HepG2 (cell line): Measurements from ENCODE around the gene NRL. TPM values are rescaled to one million over a fixed set of nuclear protein-coding genes. Genes with fewer than 3 reads are reported as not detected.
A peak's percentile ranks its signal among the peaks of the same experiment; 100 is the strongest.

Source experiments
- ARID2 ChIP-seq: sonication (generic); formaldehyde crosslinking; IDR thresholded peaks from 2 replicates; pipeline ENCODE4 v1.8.1; 2022; ENCODE audit warnings: mild to moderate bottlenecking, missing genetic modification reagents, borderline replicate concordance
- BRD4 ChIP-seq: sonication (generic); formaldehyde crosslinking; IDR thresholded peaks from 2 replicates; pipeline ENCODE4 v1.4.0; 2020; ENCODE audit warnings: missing genetic modification reagents
- CHCHD3 ChIP-seq: sonication (generic); formaldehyde crosslinking; IDR thresholded peaks from 2 replicates; pipeline ENCODE4 v1.8.0; 2022; ENCODE audit warnings: mild to moderate bottlenecking, missing genetic modification reagents, moderate library complexity
- GLI4 ChIP-seq: sonication (generic); formaldehyde crosslinking; IDR thresholded peaks from 2 replicates; pipeline ENCODE4 v1.5.1; 2020; ENCODE audit warnings: missing genetic modification reagents, mild to moderate bottlenecking, moderate library complexity, borderline replicate concordance
- HNRNPL ChIP-seq: fragments of 200-400 bp; formaldehyde crosslinking; IDR thresholded peaks from 2 replicates; pipeline ENCODE4 v1.6.1; 2017; ENCODE audit warnings: mild to moderate bottlenecking, low read depth, low read length
- ISX ChIP-seq: sonication (generic); formaldehyde crosslinking; conservative IDR thresholded peaks from 2 replicates; pipeline ENCODE4 v1.5.0; 2020; ENCODE audit warnings: missing genetic modification reagents
- KIAA2018 ChIP-seq: sonication (generic); formaldehyde crosslinking; IDR thresholded peaks from 2 replicates; pipeline ENCODE4 v1.5.0; 2020; ENCODE audit warnings: mild to moderate bottlenecking, missing genetic modification reagents, borderline replicate concordance
- TMF1 ChIP-seq: sonication (generic); formaldehyde crosslinking; IDR thresholded peaks from 2 replicates; pipeline ENCODE4 v1.8.1; 2022; ENCODE audit warnings: low read depth, missing genetic modification reagents
- ZNF34 ChIP-seq: sonication (generic); formaldehyde crosslinking; IDR thresholded peaks from 2 replicates; pipeline ENCODE4 v1.4.0; 2020; ENCODE audit warnings: mild to moderate bottlenecking, missing genetic modification reagents, borderline replicate concordance
- ZNF691 ChIP-seq: sonication (generic); formaldehyde crosslinking; IDR thresholded peaks from 2 replicates; pipeline ENCODE4 v1.4.0; 2020; ENCODE audit warnings: missing genetic modification reagents, low read depth, mild to moderate bottlenecking, borderline replicate concordance
- ZNF709 ChIP-seq: sonication (generic); formaldehyde crosslinking; IDR thresholded peaks from 2 replicates; pipeline ENCODE4 v1.5.0; 2020; ENCODE audit warnings: mild to moderate bottlenecking, missing genetic modification reagents
- polyA plus RNA-seq, 8 experiments: library from polyadenylated mRNA; depleted of rRNA in 3 of 8; stranded (reverse) in 7 of 8; unstranded in 1 of 8; fragments of >200 nt; fragmentation: Illumina TruSeq in 4 of 8; extraction: Trizol in 4 of 8; gene quantifications; 2 replicates each; pipeline versions ENCODE4 v1.2.1 to v1.2.3, GENCODE V29; 2011 to 2016; ENCODE audit warnings: low read depth in 4 of 8, missing spikeins in 1 of 8, mixed read lengths in 1 of 8; ENCODE audit not compliant: insufficient read depth in 1 of 8
- total RNA-seq, 5 experiments: library from RNA; depleted of rRNA; stranded (reverse); fragments of >200 nt; fragmentation: Illumina TruSeq; extraction: Trizol; gene quantifications; 2 replicates each; pipeline ENCODE4 v1.2.3, GENCODE V29; 2016; ENCODE audit warnings: low read depth in 1 of 5
- TF ChIP-seq, protein P1 (sequence below): IDR thresholded peaks from 2 replicates; pipeline ENCODE4 v1.6.1; 2016
- TF ChIP-seq, protein P2 (sequence below): IDR thresholded peaks from 2 replicates; pipeline ENCODE4 v1.6.1; 2016; ENCODE audit warnings: low read depth
- TF ChIP-seq, protein P3 (sequence below): sonication (generic); formaldehyde crosslinking; IDR thresholded peaks from 2 replicates; pipeline ENCODE4 v1.4.0; 2020; ENCODE audit warnings: missing genetic modification reagents

Gene NRL
- total and polyA plus RNA-seq, 2 of the 13 experiments (the other 11 are each of a cell fraction or from before 2014, with no cell fraction given) = 2.5 to 4.7 TPM

DNA sequence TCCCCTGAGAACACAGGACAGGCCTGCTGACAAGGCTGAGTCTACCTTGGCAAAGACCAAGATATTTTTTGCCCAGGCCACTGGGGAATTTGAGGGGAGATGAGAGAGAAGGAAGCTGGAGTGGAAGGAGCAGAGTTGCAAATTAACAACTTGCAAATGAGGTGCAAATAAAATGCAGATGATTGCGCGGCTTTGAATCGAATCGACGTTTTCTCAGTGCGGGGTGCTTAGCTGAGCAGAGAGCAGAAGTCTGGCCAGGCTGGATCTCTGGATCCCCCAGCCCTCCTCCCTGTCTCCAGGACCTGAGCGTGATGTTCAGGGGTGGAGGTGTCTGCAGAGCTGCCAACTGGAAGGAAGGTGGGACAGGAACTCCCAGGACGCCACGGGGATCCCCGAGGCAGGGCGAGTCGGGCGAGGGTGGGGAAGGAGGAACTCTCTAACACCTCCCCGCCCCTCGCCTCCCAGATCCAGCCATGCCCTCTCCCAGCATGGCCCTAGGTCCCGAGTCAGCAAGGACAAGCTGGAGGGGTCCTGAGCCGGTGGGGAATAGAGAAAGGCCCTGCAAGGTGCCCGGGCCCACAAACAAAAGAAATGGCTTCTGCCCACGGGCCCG lies 63.5 kb downstream of the NRL start (continued):
- TF ChIP-seq CHCHD3 = 0 out of 2 replicates have a peak, but pooled peaks have one; percentile 67
- no peak for TF ChIP-seq ISX
- TF ChIP-seq, protein P1, sequence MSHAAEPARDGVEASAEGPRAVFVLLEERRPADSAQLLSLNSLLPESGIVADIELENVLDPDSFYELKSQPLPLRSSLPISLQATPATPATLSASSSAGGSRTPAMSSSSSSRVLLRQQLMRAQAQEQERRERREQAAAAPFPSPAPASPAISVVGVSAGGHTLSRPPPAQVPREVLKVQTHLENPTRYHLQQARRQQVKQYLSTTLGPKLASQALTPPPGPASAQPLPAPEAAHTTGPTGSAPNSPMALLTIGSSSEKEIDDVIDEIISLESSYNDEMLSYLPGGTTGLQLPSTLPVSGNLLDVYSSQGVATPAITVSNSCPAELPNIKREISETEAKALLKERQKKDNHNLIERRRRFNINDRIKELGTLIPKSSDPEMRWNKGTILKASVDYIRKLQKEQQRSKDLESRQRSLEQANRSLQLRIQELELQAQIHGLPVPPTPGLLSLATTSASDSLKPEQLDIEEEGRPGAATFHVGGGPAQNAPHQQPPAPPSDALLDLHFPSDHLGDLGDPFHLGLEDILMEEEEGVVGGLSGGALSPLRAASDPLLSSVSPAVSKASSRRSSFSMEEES (CRISPR knock-in tag) = no peak
- 0 out of 2 replicates have a peak, but pooled peaks have one; percentile 86 for TF ChIP-seq ZNF709 (CRISPR knock-in tag)
- TF ChIP-seq, protein P2, sequence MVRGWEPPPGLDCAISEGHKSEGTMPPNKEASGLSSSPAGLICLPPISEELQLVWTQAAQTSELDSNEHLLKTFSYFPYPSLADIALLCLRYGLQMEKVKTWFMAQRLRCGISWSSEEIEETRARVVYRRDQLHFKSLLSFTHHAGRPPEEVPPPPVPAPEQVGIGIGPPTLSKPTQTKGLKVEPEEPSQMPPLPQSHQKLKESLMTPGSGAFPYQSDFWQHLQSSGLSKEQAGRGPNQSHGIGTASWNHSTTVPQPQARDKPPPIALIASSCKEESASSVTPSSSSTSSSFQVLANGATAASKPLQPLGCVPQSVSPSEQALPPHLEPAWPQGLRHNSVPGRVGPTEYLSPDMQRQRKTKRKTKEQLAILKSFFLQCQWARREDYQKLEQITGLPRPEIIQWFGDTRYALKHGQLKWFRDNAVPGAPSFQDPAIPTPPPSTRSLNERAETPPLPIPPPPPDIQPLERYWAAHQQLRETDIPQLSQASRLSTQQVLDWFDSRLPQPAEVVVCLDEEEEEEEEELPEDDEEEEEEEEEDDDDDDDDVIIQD (CRISPR knock-in tag) = no peak; the same call in 1 of the 2 replicates
- 0 out of 2 replicates have a peak, but pooled peaks have one; percentile 43 for TF ChIP-seq KIAA2018 (CRISPR knock-in tag)
- peak; percentile 83; the same call in 1 of the 2 replicates for TF ChIP-seq ARID2 (CRISPR knock-in tag)
- peak; percentile 11; the same call in 1 of the 2 replicates for TF ChIP-seq BRD4
- no peak for TF ChIP-seq ZNF34
- TF ChIP-seq, protein P3, sequence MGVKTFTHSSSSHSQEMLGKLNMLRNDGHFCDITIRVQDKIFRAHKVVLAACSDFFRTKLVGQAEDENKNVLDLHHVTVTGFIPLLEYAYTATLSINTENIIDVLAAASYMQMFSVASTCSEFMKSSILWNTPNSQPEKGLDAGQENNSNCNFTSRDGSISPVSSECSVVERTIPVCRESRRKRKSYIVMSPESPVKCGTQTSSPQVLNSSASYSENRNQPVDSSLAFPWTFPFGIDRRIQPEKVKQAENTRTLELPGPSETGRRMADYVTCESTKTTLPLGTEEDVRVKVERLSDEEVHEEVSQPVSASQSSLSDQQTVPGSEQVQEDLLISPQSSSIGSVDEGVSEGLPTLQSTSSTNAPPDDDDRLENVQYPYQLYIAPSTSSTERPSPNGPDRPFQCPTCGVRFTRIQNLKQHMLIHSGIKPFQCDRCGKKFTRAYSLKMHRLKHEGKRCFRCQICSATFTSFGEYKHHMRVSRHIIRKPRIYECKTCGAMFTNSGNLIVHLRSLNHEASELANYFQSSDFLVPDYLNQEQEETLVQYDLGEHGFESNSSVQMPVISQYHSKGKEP (CRISPR knock-in tag) = 0 out of 2 replicates have a peak, but pooled peaks have one; percentile 21
- TF ChIP-seq TMF1 (CRISPR knock-in tag) = 0 out of 2 replicates have a peak, but pooled peaks have one; percentile 1
- 0 out of 2 replicates have a peak, but pooled peaks have one; percentile 20 for TF ChIP-seq HNRNPL
- no peak for TF ChIP-seq ZNF691 (CRISPR knock-in tag)
- no peak; the same call in 1 of the 2 replicates for TF ChIP-seq GLI4 (CRISPR knock-in tag)
